Measurements from ENCODE around the gene CACNA1A.

DNA sequence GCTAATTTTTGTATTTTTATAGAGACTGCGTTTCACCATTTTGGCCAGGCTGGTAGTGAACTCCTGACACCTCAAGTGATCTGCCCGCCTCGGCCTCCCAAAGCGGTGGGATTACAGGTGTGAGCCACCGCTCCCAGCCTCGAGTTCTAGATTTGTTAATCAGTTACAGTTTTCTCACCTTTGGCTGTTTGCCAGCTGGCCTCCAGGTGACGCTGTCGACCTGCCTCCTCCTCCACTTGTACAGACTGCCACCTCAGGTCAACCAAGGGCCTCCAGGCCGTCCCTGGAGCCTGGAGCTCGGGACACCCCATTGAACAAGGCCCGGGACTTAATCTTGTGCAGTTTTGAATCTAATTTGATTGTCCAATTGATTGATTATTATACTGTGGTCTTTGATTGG, 310.6 kb downstream of the CACNA1A start:
- no peak for TF ChIP-seq POLR2A (IDR thresholded peaks at IDR 0.05; ENCODE audit: low read depth, low read length)
- TF ChIP-seq TAF1 (IDR thresholded peaks at IDR 0.05; ENCODE audit: borderline replicate concordance, low read depth, low read length), result no peak
- no peak for TF ChIP-seq POLR2AphosphoS5 (IDR thresholded peaks at IDR 0.05; ENCODE audit: low read depth, low read length)
